Esophagus squamous epithelium (tissue), 5 donors: Measurements from ENCODE around the gene GALNTL6. TPM values are rescaled to one million over a fixed set of nuclear protein-coding genes. Genes with fewer than 3 reads are reported as not detected.

Experiments
- DNase-seq: peaks from one replicate; lab custom pipeline; 2025; lab: John Stamatoyannopoulos, UW
- H3K27ac ChIP-seq, 4 donors: fragments of 200-600 bp; sonication (generic); one replicate each; pipeline ENCODE4 v1.5.1; 2016 to 2019; ENCODE audit warnings: mild to moderate bottlenecking in 1 of 4
- H3K27me3 ChIP-seq, 4 donors: fragments of 200-600 bp; sonication (generic); 1 replicate in 3 of 4; 2 replicates in 1 of 4; pipeline versions ENCODE4 v1.5.1 to v1.6.0; 2017 to 2021; ENCODE audit warnings: antibody characterized with exemption in 1 of 4
- H3K36me3 ChIP-seq, 3 donors: fragments of 200-600 bp; sonication (generic); one replicate each; pipeline ENCODE4 v1.5.1; 2016 to 2019
- H3K4me1 ChIP-seq, 3 donors: fragments of 200-600 bp; sonication (generic); one replicate each; pipeline ENCODE4 v1.5.1; 2017 to 2019
- H3K4me3 ChIP-seq, 4 donors: fragments of 200-600 bp; sonication (generic); 1 replicate in 3 of 4; 2 replicates in 1 of 4; pipeline ENCODE4 v1.5.1; 2016 to 2019; ENCODE audit warnings: mild to moderate bottlenecking in 2 of 4, moderate library complexity in 1 of 4
- H3K9me3 ChIP-seq, 3 donors: fragments of 200-600 bp; sonication (generic); one replicate each; pipeline ENCODE4 v1.5.1; 2016 to 2019
- POLR2A ChIP-seq, 4 donors: fragments of 450-650 bp; IDR thresholded peaks; one replicate each; pipeline ENCODE4 v1.6.1; 2017; ENCODE audit warnings: antibody characterized with exemption in 4 of 4, mild to moderate bottlenecking in 4 of 4, moderate library complexity in 3 of 4
- WGBS, 2 donors: methylation state at CpG; one replicate each; pipeline ENCODE4 v1.1.5; 2018; 5-methylcytosine and 5-hydroxymethylcytosine counted together
- intact Hi-C: fragments of 100-400 bp; cut with DNase I; formaldehyde crosslinking; loops from one replicate; pipeline ENCODE4 v1.15.0; 2022
- total RNA-seq, 4 donors: library from RNA; depleted of rRNA; stranded (reverse); fragments of >200 nt; gene quantifications; one replicate each; pipeline ENCODE4 v1.1.0, GENCODE V29; 2016
- TF ChIP-seq, protein P1 (sequence below), 6 experiments: fragments of 450-650 bp in 4 of 6; fragments of 200-600 bp in 2 of 6; sonication (generic) in 2 of 6; IDR thresholded peaks; one replicate each; pipeline ENCODE4 v1.5.1; 2016 to 2019; ENCODE audit warnings: antibody characterized with exemption in 6 of 6, mild to moderate bottlenecking in 4 of 6, moderate library complexity in 4 of 6
- donor health status: DM: yes; HTN: yes; CAD: no.

The GALNTL6 gene
- total RNA-seq, 4 donors from 2014 or later = 0.12 TPM; not detected in 3

DNA sequence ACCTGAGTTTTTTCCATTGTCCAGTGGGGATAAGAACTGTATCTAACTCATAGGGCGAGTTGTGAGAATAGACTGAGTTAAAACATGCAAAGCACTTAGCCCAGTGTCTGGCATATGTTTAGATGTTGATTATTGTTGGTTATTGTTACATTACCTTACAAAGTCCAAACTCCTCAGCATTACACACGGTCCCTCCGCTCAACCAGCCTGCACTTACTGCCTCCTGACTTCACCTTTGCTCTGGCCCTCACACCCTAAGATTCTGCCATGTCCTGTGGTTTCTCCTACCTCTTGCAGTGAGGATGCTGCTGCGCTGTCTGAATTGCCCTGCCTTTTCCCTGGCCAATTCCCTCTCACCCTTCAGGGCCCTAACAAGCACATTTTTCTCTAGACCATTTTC lies 1053.2 kb downstream of the GALNTL6 start:
- Histone ChIP-seq H3K27me3 (peaks cover 0 to 5% (median 0%) of the 10 kb centered on the region in 4 donors), H3K4me3 (no peak overlapping the region), H3K9me3 (peaks cover 0 to 6% (median 0%) of the 10 kb centered on the region in 3 donors), H3K4me1 (no peaks in the 10 kb centered on the region), H3K36me3 (no peaks in the 10 kb centered on the region), H3K27ac (no peak overlapping the region)
- no peak for DNase-seq
- intact Hi-C loops = no loop called here
- TF ChIP-seq POLR2A (IDR thresholded peaks at IDR 0.05) = no peak
- TF ChIP-seq, protein P1, sequence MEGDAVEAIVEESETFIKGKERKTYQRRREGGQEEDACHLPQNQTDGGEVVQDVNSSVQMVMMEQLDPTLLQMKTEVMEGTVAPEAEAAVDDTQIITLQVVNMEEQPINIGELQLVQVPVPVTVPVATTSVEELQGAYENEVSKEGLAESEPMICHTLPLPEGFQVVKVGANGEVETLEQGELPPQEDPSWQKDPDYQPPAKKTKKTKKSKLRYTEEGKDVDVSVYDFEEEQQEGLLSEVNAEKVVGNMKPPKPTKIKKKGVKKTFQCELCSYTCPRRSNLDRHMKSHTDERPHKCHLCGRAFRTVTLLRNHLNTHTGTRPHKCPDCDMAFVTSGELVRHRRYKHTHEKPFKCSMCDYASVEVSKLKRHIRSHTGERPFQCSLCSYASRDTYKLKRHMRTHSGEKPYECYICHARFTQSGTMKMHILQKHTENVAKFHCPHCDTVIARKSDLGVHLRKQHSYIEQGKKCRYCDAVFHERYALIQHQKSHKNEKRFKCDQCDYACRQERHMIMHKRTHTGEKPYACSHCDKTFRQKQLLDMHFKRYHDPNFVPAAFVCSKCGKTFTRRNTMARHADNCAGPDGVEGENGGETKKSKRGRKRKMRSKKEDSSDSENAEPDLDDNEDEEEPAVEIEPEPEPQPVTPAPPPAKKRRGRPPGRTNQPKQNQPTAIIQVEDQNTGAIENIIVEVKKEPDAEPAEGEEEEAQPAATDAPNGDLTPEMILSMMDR (IDR thresholded peaks at IDR 0.05) = no peak
- 74 to 77% methylated on average over 4 of the region's 4 CpGs for WGBS, 2 donors

- Histone ChIP-seq H3K27me3 (peaks cover 0 to 5% (median 0%) of the 10 kb centered on the region in 4 donors), H3K4me1 (no peaks in the 10 kb centered on the region), H3K9me3 (peaks cover 0 to under 1% (median 0%) of the 10 kb centered on the region in 3 donors), H3K4me3 (no peak overlapping the region), H3K36me3 (no peaks in the 10 kb centered on the region), H3K27ac (no peak overlapping the region)
- 71 to 73% methylated on average over 2 of the region's 2 CpGs for WGBS, 2 donors
- intact Hi-C loops = no loop called here
- DNase-seq = no peak
- TF ChIP-seq, protein P1 (IDR thresholded peaks at IDR 0.05) = no peak
- TF ChIP-seq POLR2A (IDR thresholded peaks at IDR 0.05) = no peak
Measured at GRCh38 chr4:172867835-172868234, 1054.6 kb downstream of the GALNTL6 start.

- Histone ChIP-seq H3K4me1 (no peaks in the 10 kb centered on the region), H3K9me3 (no peaks in the 10 kb centered on the region), H3K36me3 (no peaks in the 10 kb centered on the region), H3K27me3 (peaks cover 0 to 5% (median 0%) of the 10 kb centered on the region in 4 donors), H3K4me3 (no peak overlapping the region), H3K27ac (no peak overlapping the region)
- intact Hi-C loops = no loop called here
- WGBS, 2 donors = 74 to 77% methylated on average over 1 of the region's 1 CpG
- no peak for DNase-seq
- TF ChIP-seq POLR2A (IDR thresholded peaks at IDR 0.05) = no peak
- TF ChIP-seq, protein P1 (IDR thresholded peaks at IDR 0.05) = no peak
Measured at GRCh38 chr4:172868271-172868670, 1055.1 kb downstream of the GALNTL6 start.

GRCh38 chr4:172869621-172870268 lies 1056.5 kb downstream of the GALNTL6 start:
- no peak for TF ChIP-seq POLR2A (IDR thresholded peaks at IDR 0.05)
- TF ChIP-seq, protein P1 (IDR thresholded peaks at IDR 0.05) = no peak
- Histone ChIP-seq H3K9me3 (no peaks in the 10 kb centered on the region), H3K27ac (no peak overlapping the region), H3K36me3 (no peaks in the 10 kb centered on the region), H3K4me1 (no peaks in the 10 kb centered on the region), H3K4me3 (no peak overlapping the region), H3K27me3 (peaks cover 0 to 5% (median 0%) of the 10 kb centered on the region in 4 donors)
- WGBS, 2 donors = 64 to 92% methylated on average over 1 of the region's 1 CpG
- DNase-seq = no peak
- intact Hi-C loops = no loop called here

DNA sequence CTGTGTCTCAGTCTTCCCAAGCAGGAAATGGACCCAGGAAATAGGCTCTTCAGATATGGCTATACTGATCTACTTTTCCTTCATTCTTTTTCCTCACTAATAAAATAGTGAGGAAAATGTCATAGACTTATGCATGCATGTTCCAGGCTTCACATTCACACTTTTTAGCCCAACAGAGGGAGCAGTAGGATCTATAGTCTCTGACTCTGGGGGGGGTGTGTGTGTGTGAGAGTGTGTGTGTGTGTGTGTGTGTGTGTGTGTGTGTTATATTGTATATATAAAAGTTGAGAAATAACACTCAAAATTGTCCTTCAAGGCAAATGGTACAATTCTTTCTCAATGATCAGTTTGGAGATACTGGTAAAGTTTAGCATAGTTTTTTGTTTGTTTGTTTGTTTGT lies 1058.2 kb downstream of the GALNTL6 start:
- TF ChIP-seq, protein P1 (IDR thresholded peaks at IDR 0.05) = no peak
- TF ChIP-seq POLR2A (IDR thresholded peaks at IDR 0.05) = no peak
- Histone ChIP-seq H3K4me3 (no peak overlapping the region), H3K27ac (no peak overlapping the region), H3K27me3 (peaks cover 0 to 5% (median 0%) of the 10 kb centered on the region in 4 donors), H3K4me1 (no peaks in the 10 kb centered on the region), H3K9me3 (no peaks in the 10 kb centered on the region), H3K36me3 (no peaks in the 10 kb centered on the region)
- intact Hi-C loops = no loop called here
- DNase-seq = no peak
